ENCODE data around the gene SLC22A16. TPM values are rescaled to one million over a fixed set of nuclear protein-coding genes. Genes with fewer than 3 reads are reported as not detected.

SLC22A16 gene
- polyA plus RNA-seq, 1 donor (not counting 4 experiments of a cell fraction or from before 2014, with no cell fraction given): not detected

DNA sequence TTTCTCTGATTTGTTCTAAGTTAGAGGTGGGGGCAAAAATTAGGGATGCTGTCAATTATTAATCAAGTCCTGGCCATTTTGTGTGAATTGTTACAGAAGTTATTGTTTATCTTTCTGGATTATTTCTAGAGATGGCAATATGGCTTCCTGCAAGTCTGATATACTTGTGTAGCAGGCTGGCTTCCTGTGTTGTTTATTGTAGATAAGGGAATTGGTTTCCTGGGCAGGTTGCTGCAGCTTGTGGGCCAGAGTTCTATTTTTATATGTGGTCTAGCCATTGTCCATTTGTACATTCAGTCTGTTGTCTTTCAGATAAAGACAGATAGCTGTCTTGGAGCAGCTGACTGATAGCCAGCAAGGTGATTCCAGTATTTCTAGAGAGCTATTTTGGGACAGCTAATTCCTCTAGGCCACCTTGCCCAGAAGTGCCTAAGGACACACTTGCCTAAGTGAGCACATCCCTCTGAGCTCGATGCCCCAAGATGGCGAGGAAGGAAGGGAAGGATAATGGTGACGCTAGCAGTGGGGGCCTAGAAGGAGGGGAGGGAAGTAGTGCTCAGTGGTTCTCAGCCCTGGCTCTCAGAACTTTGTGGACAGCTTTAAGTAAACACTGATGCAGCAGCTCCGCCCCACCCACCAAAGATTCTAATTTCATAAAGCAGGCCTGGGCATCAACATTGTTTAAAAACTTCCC, 86.6 kb downstream of the SLC22A16 start:
- Histone ChIP-seq H3K4me2 (ENCODE audit: control insufficient read depth, extremely low read depth, insufficient read depth, low read depth, low read length) (no peak overlapping the region), H3K9me3 (ENCODE audit: control insufficient read depth, low read depth, low read length) (no peaks in the 10 kb centered on the region), H3K4me3 (ENCODE audit: control insufficient read depth in 2 of 3, extremely low read depth in 1 of 3, insufficient read depth in 2 of 3, low read depth in 1 of 3, low read length in 3 of 3) (no peak overlapping the region), H3K9ac (ENCODE audit: control insufficient read depth, extremely low read depth, insufficient read depth, low read length) (no peak overlapping the region), H3K4me1 (ENCODE audit: control insufficient read depth, extremely low read depth, insufficient read depth, low read length) (no peaks in the 10 kb centered on the region), H3K9me1 (ENCODE audit: control insufficient read depth, extremely low read depth, insufficient read depth, low read length) (no peaks in the 10 kb centered on the region), H3K27ac (ENCODE audit: control insufficient read depth, insufficient read depth, low read length) (no peak overlapping the region), H2AFZ (ENCODE audit: control insufficient read depth, low read length) (no peak overlapping the region), H3K79me2 (ENCODE audit: control insufficient read depth, insufficient read depth, low read length) (no peaks in the 10 kb centered on the region), H3K27me3 (ENCODE audit: control insufficient read depth, extremely low read depth, insufficient read depth, low read length) (no peaks in the 10 kb centered on the region), H4K20me1 (ENCODE audit: control insufficient read depth, extremely low read depth, insufficient read depth, low read length) (no peaks in the 10 kb centered on the region), H3K36me3 (ENCODE audit: control insufficient read depth in 2 of 2, extremely low read depth in 1 of 2, insufficient read depth in 2 of 2, low read length in 2 of 2) (no peaks in the 10 kb centered on the region)
- TF ChIP-seq EZH2 (IDR thresholded peaks at IDR 0.05; ENCODE audit: low read length): no peak
- TF ChIP-seq, protein P1, sequence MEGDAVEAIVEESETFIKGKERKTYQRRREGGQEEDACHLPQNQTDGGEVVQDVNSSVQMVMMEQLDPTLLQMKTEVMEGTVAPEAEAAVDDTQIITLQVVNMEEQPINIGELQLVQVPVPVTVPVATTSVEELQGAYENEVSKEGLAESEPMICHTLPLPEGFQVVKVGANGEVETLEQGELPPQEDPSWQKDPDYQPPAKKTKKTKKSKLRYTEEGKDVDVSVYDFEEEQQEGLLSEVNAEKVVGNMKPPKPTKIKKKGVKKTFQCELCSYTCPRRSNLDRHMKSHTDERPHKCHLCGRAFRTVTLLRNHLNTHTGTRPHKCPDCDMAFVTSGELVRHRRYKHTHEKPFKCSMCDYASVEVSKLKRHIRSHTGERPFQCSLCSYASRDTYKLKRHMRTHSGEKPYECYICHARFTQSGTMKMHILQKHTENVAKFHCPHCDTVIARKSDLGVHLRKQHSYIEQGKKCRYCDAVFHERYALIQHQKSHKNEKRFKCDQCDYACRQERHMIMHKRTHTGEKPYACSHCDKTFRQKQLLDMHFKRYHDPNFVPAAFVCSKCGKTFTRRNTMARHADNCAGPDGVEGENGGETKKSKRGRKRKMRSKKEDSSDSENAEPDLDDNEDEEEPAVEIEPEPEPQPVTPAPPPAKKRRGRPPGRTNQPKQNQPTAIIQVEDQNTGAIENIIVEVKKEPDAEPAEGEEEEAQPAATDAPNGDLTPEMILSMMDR (optimal IDR thresholded peaks at IDR 0.05 in 1 of 3, IDR thresholded peaks at IDR 0.05 in 1 of 3, conservative IDR thresholded peaks at IDR 0.05 in 1 of 3; ENCODE audit: extremely low read depth in 1 of 3, insufficient read depth in 2 of 3, low read length in 3 of 3): no peak
- FAIRE-seq (no peak), DNase-seq (ENCODE audit: low read depth, low spot score) (no peak)
- dilution Hi-C loops (cut with MboI; ENCODE audit: extremely low pct_ligation_motif_present, low sequenced_read_pairs): no loop called here

DNA sequence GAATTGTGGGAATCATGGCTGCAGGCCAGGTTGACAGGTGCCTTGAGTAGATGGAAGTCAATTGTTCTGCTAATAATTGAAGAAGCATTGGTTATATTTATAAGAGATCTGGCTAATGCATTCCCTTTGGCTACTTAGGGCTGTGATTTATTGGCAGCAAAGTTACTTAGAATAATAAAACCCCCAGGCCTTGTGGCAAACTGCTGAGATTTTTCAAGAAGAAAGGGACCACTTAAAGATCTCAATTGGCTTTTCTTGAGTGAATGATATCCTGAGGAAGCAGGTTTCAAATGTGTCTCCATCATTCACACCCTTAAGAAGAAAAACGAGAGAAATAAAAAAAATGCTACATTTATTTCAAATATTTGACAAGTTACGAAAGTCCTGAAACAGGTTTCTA, 88.4 kb downstream of the SLC22A16 start:
- H3K9me1 ChIP-seq (ENCODE audit: control insufficient read depth, extremely low read depth, insufficient read depth, low read length): no peaks in the 10 kb centered on the region
- no peaks in the 10 kb centered on the region for H3K4me1 ChIP-seq (ENCODE audit: control insufficient read depth, extremely low read depth, insufficient read depth, low read length)
- no peaks in the 10 kb centered on the region for H4K20me1 ChIP-seq (ENCODE audit: control insufficient read depth, extremely low read depth, insufficient read depth, low read length)
- TF ChIP-seq EZH2 (IDR thresholded peaks at IDR 0.05; ENCODE audit: low read length): no peak
- TF ChIP-seq, protein P1 (optimal IDR thresholded peaks at IDR 0.05 in 1 of 3, IDR thresholded peaks at IDR 0.05 in 1 of 3, conservative IDR thresholded peaks at IDR 0.05 in 1 of 3; ENCODE audit: extremely low read depth in 1 of 3, insufficient read depth in 2 of 3, low read length in 3 of 3): no peak
- H3K4me3 ChIP-seq (ENCODE audit: control insufficient read depth in 2 of 3, extremely low read depth in 1 of 3, insufficient read depth in 2 of 3, low read depth in 1 of 3, low read length in 3 of 3): no peak overlapping the region
- no peaks in the 10 kb centered on the region for H3K9me3 ChIP-seq (ENCODE audit: control insufficient read depth, low read depth, low read length)
- no peak overlapping the region for H3K27ac ChIP-seq (ENCODE audit: control insufficient read depth, insufficient read depth, low read length)
- dilution Hi-C loops (cut with MboI; ENCODE audit: extremely low pct_ligation_motif_present, low sequenced_read_pairs): no loop called here
- H3K9ac ChIP-seq (ENCODE audit: control insufficient read depth, extremely low read depth, insufficient read depth, low read length): no peak overlapping the region
- H2AFZ ChIP-seq (ENCODE audit: control insufficient read depth, low read length): no peak overlapping the region
- no peaks in the 10 kb centered on the region for H3K36me3 ChIP-seq (ENCODE audit: control insufficient read depth in 2 of 2, extremely low read depth in 1 of 2, insufficient read depth in 2 of 2, low read length in 2 of 2)
- no peak overlapping the region for H3K4me2 ChIP-seq (ENCODE audit: control insufficient read depth, extremely low read depth, insufficient read depth, low read depth, low read length)
- DNase-seq (ENCODE audit: low read depth, low spot score) (no peak), FAIRE-seq (no peak)
- no peaks in the 10 kb centered on the region for H3K79me2 ChIP-seq (ENCODE audit: control insufficient read depth, insufficient read depth, low read length)
- H3K27me3 ChIP-seq (ENCODE audit: control insufficient read depth, extremely low read depth, insufficient read depth, low read length): no peaks in the 10 kb centered on the region
